Measurements from ENCODE around the gene ANKS6. TPM values are rescaled to one million over a fixed set of nuclear protein-coding genes. Genes with fewer than 3 reads are reported as not detected.

The ANKS6 gene
- total and polyA plus RNA-seq, 2 of the 4 experiments (the other 2 are of a cell fraction) = 9.0 to 23.6 TPM

- H3K4me1 ChIP-seq (ENCODE audit: control insufficient read depth, insufficient read depth, low read length) = no peaks in the 10 kb centered on the region
- no peak overlapping the region for H2AFZ ChIP-seq (replicated peaks; ENCODE audit: low read length, poor library complexity)
- H3K14ac ChIP-seq (replicated peaks; ENCODE audit: low read depth, low read length) = no peak overlapping the region
- no peak overlapping the region for H2AK9ac ChIP-seq (replicated peaks; ENCODE audit: low read depth, low read length, poor library complexity)
- ATAC-seq (ENCODE audit: low read depth) (no peak), DNase-seq (no peak)
- BruUV-seq (replicated peaks) = no TSS peak
- intact Hi-C loops (cut with micrococcal nuclease) (no loop called here), in situ Hi-C loops (cut with MboI; ENCODE audit: low sequenced_read_pairs) (no loop called here), dilution Hi-C loops (cut with HindIII; ENCODE audit: low sequenced_read_pairs, unreplicated experiment) (no loop called here)
- H3K4me2 ChIP-seq (ENCODE audit: low read depth, low read length) = no peak overlapping the region
- H4K20me1 ChIP-seq (ENCODE audit: insufficient read depth, low read length) = no peaks in the 10 kb centered on the region; the same call in 1 of the 2 replicates
- H3K23ac ChIP-seq (ENCODE audit: low read depth, low read length) = no peak overlapping the region
- no peak overlapping the region for H2BK15ac ChIP-seq (ENCODE audit: low read depth, low read length)
- H4K8ac ChIP-seq (ENCODE audit: low read depth in 2 of 2, low read length in 2 of 2) = no peak overlapping the region
- H2BK120ac ChIP-seq (ENCODE audit: low read depth, low read length) = no peak overlapping the region
- no peaks in the 10 kb centered on the region for H3K79me1 ChIP-seq (ENCODE audit: low read depth in 1 of 2, low read length in 2 of 2)
- H3K18ac ChIP-seq (ENCODE audit: low read depth, low read length) = no peak overlapping the region
- no peak overlapping the region for H2BK5ac ChIP-seq (ENCODE audit: low read depth, low read length, poor library complexity, severe bottlenecking)
- 100% methylated on average over 2 of the region's 3 CpGs; no CpG with 5 or more reads in 1 of the 2 experiments for WGBS, 2 experiments (ENCODE audit: extremely low coverage in 2 of 2, insufficient read length in 1 of 2)
- H3K36me3 ChIP-seq (ENCODE audit: control insufficient read depth, insufficient read depth, low read length) = no peaks in the 10 kb centered on the region
- H3K4me3 ChIP-seq (ENCODE audit: insufficient read depth, low read depth, low read length) = no peak overlapping the region
- peaks cover 5% of the 10 kb centered on the region; the same call in 1 of the 2 replicates for H3K9me3 ChIP-seq (ENCODE audit: control insufficient read depth, insufficient read depth, low read length)
- no peak overlapping the region for H4K91ac ChIP-seq (ENCODE audit: insufficient read depth, low read depth, low read length)
- H3K4ac ChIP-seq (ENCODE audit: low read depth, low read length) = no peak overlapping the region
- CTCF ChIA-PET = no interaction called here
- H3K27ac ChIP-seq (ENCODE audit: insufficient read depth, low read length) = no peak overlapping the region
- TF ChIP-seq FOS (IDR thresholded peaks at IDR 0.05; ENCODE audit: low read depth, low read length) = no peak
- TF ChIP-seq RAD21 (IDR thresholded peaks at IDR 0.05; ENCODE audit: low read length) = no peak
- no peak for TF ChIP-seq RFX5 (IDR thresholded peaks at IDR 0.05; ENCODE audit: low read depth, low read length)
- no peak for TF ChIP-seq ELK1 (IDR thresholded peaks at IDR 0.05; ENCODE audit: borderline replicate concordance, low read depth, low read length)
- TF ChIP-seq RCOR1 (IDR thresholded peaks at IDR 0.05; ENCODE audit: insufficient replicate concordance, low read length) = no peak
- TF ChIP-seq CHD1 (IDR thresholded peaks at IDR 0.05; ENCODE audit: low read depth, low read length) = no peak
- no peak for TF ChIP-seq MXI1 (IDR thresholded peaks at IDR 0.05; ENCODE audit: borderline replicate concordance, low read depth, low read length)
- TF ChIP-seq BHLHE40 (IDR thresholded peaks at IDR 0.05; ENCODE audit: low read depth, low read length) = no peak
- no peak overlapping the region for H3K9ac ChIP-seq (ENCODE audit: low read depth, low read length)
- POLR2A ChIA-PET (ENCODE audit: unreplicated experiment) = no interaction called here
- H2BK20ac ChIP-seq (ENCODE audit: low read depth, low read length) = no peak overlapping the region
- H2AK5ac ChIP-seq (ENCODE audit: low read depth, low read length) = no peak overlapping the region
- no peak overlapping the region for H4K5ac ChIP-seq (ENCODE audit: low read depth, low read length)
- H3K9me1 ChIP-seq (ENCODE audit: insufficient read depth, low read length) = peaks cover 2% of the 10 kb centered on the region; the same call in 1 of the 2 replicates
- no peak overlapping the region for H3K56ac ChIP-seq (ENCODE audit: extremely low read depth, insufficient read depth, low read length)
- H3K27me3 ChIP-seq (ENCODE audit: control insufficient read depth, insufficient read depth, low read length) = peaks cover 2% of the 10 kb centered on the region; the same call in 1 of the 2 replicates
These were observed 27.4 kb upstream of the ANKS6 start for GRCh38 chr9:98823666-98824334.

Data from IMR-90 (cell line).